ENCODE data around the gene EPAS1.

The EPAS1 gene

DNA sequence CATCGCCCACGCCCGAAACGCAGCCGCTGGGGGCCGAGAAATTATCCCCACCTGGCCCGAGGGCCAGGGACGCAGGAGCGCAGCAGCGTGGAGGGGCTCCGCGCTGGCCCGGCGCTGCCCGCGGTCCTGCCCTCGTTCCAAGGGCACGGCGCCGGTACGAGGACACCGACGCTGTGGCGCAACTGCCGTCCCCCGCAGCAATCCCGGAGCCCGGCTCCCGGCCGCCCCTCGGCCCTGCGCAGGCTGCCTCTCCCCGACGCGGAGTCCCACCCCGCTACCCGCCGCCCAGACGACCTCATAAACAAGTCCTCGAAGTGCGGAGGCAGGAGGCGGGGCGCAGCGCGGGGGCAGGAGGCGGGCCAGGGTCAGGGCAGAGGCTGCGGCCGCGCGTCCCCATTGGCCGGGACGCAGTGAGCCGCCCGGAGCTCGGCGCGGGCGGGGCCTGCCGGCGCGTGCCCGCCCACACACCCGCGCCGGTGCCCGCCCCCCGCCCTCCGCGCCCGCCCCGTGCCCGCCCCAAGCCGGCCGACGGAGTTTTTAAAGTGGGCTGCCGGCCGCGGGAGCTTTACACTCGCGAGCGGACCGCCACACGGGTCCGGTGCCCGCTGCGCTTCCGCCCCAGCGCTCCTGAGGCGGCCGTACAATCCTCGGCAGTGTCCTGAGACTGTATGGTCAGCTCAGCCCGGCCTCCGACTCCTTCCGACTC, at the start of gene EPAS1:
EPAS1 (plus strand) TSS at position 568 of the 706 bp plus-strand sequence. CDS start 505 bp downstream, outside the sequence.
- peak; percentile 74 for DNase-seq

DNA sequence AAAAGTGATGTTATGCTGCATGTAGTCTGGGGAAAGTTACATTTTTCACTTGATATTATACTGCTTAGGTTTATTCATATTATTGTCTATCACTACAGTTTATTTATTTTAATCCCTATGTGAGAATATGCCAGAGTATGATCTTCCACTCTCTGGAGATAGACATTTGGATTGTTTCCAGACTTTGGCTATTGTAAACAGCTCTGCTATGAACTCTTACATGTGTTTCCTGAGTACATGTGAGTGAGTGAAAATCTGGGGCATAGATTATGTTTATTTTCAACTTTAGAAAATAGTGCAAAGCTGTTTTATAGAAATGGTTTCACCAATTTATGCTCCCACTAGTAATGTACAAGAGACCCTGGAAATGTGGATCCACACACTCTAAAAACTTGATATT, 49.0 kb upstream of the EPAS1 start:
- no peak for DNase-seq

DNA sequence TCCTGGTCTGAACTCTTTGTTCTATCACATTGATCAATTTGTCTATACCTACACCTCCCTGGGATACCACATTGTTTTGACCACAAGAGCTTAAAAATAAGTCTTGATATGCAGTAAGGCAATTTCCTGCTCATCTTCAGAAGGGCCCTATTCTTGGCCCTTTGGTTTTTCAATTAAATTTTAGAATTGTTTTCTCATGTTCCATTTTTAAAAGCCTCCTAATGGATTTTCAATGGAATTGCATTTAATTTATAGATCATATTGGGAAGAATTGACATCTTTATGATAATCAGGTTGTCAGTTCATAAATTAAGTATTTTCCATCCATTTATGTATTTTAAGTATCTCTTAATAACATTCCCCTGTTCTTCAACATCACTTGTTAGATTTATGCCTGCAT, 47.6 kb upstream of the EPAS1 start:
- no peak for DNase-seq

DNA sequence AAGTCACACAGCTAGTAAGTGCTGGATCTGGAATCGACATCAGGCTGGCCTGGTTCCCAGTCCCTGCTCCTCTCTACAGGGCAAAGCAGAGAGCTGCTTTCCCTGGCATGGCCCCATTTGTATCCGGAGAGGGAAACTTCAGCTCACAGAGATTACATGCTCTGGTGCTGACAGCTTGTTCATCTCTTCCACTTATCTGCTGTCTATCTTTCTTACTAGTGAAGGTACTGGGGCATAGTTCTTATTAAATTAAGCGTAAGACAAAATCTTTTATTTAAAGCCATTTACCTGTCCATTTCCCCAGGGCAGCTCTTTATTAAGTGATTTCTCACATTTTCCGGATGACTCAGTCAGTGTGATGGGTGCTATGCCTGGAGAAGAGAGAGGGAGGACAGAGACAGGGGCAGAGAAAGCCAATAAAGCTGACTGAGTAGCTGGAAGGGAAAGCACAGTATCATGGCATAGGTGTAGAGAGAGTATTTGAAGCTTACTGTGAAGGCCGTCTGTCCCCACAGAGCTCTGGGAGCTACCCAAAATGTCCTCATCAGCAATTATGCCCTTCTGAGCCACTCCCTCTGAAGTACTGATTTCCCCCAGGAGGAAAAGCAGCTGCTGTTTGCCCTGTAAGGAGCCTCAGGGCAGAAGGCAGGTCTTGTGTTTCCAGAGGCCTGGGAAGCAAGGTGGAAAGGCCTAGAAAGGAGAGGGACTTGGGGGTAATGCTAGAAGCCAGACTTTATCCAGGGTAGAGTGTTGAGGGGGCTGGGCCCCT, 44.1 kb upstream of the EPAS1 start:
- no peak for DNase-seq

DNA sequence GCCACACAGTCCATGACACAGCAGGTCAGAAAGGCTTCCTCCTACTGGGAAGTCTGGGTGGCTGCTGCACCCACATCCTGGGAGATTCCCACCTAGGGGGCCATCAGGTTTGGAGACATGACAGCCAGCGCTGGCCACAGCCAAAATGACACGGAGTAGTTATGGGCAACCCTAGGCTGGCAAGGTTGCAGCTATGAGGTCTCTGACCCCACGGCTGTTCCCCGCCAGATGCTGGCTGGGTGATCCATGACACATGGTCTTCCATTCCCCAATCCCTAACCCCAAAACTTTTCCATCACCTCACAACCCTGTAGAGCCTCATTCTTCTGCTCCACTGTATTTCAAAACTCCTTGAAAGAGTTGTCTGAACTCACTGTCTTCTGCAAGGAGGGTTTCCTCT, 42.7 kb upstream of the EPAS1 start:
- DNase-seq, result no peak

DNA sequence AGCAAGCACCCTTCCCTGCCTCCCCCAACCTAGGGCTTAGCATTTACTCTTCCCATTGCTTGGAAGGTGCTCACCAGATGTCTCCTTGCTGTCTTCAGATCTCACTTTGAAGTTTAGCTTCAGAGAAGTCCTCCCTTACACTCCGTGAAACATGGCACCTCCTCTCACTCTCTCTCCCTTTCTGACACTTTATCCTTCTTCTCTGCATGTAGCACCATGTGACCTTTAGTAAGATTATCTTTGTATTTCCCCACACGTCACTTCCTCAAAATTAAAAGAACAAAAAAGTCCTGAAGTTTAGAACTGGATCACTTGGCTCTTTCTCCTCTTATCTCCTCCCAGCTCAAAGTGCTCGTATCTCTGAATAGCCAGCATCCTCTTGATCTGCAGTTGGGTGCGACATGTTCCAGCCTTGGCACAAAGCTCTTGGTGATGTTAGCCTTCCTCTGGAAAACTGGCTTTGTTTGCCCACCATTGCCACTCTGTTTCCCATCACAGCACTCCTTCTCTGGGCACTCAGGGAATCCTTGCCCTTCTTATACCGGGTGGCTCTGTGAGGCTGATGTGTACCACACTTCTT, 40.6 kb upstream of the EPAS1 start:
- no peak for DNase-seq

DNA sequence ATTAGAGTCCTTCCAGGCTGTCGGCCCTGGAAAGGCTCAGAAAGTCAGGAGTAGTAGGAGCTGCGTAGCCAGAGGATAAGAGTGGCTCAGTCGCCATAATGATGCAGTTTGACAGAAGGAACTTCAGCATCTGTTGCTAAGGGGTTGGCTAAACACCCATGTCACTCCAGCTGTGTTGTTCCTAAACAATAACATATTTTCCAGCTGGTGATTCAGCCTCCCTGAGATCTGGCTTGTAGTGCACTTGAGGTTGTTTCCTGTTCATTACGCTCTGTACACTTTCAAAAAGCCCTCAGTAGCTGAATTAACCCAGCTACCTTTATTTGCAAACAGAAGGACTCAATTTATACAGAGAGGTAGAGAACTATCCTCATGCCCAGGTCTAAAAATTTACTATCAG, 39.7 kb upstream of the EPAS1 start:
- no peak for DNase-seq

DNA sequence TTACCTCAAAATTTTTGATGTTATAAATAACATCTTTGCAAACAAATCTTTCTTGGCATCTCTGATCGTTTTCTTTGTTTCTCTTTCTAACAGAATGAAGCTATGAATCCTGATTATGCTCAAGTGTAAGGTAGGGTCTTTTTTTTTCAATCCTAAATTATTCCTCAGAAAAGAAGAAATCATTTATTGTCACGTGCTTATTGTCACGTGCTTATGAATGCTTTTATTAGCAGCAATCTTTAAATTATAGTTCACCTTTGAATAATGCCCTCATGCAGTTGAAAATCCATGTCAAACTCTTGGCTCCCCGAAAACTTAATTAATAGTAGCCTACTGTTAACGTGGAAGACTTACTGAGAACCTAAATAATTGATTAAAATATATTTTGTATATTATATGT, 39.2 kb upstream of the EPAS1 start:
- no peak for DNase-seq

DNA sequence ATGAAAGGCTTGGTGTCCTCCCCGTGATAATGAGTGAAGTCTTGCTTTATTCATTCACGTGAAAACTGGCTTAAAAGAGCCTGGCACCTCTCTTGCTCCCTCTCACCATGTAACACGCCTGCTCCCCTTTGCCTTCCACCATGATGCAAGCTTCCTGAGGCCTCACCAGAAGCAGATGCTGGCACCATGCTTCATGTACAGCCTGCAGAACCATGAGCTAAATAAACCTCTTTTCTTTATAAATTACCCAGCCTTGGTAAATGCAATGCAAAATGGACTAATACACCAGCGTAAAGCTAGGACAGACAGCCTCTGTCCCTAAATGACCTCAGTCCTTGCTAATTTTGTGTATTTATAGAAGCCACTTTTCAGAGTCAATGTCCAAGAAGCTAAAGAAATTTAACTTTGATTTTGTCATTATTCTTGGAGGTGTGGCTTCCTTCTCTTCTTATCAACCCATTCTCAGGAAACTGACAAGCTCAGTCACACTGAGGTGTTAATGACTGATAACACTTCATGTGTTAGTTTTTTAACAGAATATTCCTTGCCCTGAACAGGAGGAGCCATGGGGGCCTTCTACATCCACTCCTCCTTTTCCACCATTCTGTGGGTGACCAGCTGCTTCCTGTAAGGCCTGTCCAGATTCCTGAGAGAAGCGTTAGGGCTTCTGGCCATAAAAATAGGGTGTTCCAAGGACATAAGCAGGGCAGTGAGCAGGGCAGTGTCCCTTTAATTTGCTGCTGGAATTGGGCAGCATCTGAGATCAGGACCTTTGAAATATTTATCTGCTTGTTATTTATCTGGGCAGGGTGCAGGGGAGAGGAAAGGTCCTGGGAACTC, 38.0 kb upstream of the EPAS1 start:
- DNase-seq, result no peak

DNA sequence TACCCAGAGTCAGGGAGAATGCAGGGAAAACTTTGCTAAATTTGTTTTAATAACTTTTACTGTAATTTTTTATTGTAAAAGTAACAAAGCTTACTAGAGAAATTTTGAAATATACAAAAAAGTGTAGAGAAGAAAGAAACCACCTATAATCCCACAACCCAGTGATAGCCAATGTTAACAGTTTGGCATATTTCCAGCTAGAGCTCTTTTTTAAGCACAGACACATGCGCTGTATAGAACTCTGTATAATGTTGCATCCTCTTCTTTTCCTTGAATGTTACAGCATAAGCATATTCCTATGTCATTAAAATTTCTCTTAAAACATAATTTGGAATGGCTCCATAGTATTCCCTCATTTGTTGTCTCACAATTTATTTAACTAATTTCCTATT, 37.4 kb upstream of the EPAS1 start:
- no peak for DNase-seq

DNA sequence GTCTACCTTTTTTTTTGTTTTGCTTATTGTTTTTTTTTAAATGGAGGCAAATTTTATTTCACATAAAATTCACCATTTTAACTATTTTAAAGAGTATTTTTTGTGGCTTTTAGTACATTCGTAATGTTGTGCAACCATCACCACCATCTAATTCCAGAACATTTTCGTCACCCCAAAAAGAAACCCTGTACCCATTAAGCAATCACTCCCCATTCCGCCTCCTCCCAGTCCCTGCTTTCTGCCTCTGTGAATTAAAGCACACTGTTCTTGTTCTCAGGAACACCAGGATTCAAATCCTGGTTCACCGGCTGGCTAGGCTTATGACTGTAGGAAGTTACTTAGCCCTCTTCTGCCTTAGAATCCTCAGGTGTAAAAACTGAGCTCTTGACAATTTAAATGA, 36.9 kb upstream of the EPAS1 start:
- no peak for DNase-seq

DNA sequence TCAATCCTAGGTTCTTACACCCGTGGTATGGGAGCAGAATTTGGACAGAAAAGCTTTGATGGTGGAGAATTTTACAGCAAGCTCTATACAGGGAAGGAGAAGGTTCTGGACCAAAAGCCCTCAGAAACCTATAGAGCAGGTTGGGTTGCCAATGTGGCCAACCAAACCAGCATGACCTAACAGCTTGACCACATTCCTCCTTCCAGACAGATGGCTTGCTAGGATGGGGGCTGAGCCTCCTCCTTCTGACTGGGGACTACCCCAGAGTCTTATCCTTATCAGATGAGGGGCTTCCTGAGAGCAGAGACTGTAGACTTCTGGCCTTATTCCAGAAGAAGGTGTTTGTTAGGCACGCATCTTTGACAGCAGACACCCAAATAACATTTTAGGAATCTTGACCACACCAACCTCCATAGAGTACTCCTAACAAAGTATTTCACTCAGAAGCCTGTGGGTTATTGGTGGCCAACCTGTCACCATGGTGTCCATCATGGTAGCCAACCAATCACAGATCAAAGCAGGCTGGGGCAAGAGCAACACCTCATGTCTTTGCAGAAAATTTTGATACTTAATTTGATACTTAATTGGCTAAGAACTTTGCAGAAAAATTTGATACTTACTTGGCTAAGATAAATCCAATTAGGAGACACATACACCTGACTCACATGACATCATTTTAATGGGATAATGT, 34.8 kb upstream of the EPAS1 start:
- no peak for DNase-seq

DNA sequence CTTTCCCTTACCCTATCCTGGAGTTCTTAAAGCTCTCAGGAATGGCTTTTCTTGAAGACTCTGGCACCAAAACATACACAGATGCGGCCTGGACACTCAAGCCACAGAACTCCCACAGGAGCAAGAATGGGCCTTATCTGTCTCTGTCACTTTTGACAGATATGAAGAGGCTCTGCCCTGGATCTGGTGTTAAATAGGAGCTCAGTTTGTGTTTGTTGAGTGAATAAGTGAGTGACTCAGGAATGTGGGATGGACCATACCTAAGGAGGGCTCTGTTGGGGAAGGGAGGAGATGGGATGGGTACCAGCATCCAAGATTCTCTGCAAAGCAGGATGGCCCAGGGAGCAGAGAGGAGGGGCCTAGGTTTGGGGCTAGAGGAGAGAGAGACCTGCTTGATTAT, 33.9 kb upstream of the EPAS1 start:
- no peak for DNase-seq

DNA sequence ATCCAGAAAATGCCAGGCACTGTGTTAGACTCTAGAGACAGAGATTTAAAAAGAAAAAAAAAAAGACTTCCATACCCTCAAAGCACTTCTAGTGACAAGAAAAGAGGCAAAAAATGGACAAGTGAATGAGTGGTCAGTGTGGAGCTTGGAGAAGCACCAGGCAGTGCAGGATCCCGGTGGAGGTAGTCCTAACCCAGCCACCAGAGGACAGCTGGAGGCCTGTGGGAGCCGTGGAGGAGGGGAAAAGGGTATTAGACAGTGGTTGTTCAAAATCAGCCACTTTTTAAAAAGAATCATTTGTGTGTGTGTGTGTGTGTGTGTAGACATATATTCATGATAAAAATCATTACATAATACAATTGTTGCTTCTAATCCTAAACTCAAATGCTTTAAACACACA, 32.8 kb upstream of the EPAS1 start:
- DNase-seq, result no peak

DNA sequence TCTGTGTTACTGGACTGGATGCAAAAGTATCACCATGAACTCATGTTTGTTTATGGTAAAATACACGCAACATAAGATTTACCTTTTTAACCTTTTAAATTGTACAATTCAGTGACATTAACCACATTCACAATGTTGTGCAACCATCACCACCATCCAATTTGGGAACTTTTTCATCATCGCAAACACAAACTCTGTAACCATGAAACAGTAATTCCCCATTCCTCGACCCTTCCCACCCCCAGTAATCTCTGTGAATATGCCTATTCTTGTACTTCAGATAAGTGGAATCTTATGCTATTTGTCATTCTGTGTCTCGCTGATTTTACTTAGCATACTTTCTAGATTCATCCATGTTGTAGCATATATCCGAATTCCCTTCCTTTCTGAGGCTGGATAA, 31.1 kb upstream of the EPAS1 start:
- DNase-seq, result no peak

DNA sequence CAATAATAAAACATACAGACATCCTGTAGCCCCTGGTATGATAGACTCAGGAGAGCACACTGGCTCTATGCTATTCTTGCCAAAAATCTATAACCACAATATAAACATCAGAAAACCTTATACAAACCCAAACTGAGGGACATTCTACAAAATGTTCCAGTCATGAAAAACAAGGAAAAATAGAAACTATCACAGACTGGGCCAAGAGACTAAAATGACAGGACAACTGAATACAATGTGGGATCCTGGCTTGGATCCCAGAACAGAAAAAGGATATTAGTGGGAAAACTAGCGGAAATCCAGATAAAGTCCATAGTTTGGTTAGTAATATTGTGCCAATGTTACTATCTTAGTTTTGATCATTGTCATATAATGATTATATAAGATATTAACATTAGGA, 29.6 kb upstream of the EPAS1 start:
- no peak for DNase-seq

DNA sequence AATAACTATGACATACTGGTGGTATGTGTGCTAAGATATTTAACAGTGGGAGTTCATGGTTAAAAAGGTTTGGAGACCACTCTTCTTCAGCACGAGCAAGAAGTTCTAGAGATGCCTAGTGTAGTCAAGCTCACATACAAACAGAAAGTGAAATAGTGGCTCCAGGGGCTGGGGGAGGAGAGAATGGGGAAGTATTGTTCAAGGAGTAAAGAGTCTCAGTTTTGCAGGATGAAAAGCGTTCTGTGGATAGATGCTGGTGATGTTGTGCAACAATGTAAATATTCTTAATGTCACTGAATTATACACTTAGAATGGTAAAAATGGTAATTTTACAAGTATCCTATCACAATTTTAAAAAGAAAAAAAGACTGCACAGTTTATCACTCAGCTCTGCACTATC, 29.0 kb upstream of the EPAS1 start:
- DNase-seq, result no peak

DNA sequence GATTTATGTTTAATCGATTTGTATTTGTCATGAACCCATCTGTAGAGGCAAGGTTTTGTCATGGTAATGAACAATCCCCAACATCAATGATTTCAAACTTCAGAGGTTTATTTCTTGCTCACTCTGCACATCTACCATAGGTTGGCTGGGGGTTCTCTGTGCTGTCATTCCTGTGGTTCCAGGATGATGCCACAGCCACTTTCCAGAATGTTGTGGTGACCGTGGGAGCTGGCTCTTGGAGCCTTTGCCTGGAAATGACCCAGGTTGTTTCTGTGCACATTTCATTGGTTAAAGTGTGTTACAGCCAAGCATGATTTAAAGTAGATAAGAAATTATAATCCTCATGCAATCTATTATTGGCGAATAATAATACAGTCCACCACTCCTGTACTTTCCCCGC, 28.2 kb upstream of the EPAS1 start:
- DNase-seq, result no peak

DNA sequence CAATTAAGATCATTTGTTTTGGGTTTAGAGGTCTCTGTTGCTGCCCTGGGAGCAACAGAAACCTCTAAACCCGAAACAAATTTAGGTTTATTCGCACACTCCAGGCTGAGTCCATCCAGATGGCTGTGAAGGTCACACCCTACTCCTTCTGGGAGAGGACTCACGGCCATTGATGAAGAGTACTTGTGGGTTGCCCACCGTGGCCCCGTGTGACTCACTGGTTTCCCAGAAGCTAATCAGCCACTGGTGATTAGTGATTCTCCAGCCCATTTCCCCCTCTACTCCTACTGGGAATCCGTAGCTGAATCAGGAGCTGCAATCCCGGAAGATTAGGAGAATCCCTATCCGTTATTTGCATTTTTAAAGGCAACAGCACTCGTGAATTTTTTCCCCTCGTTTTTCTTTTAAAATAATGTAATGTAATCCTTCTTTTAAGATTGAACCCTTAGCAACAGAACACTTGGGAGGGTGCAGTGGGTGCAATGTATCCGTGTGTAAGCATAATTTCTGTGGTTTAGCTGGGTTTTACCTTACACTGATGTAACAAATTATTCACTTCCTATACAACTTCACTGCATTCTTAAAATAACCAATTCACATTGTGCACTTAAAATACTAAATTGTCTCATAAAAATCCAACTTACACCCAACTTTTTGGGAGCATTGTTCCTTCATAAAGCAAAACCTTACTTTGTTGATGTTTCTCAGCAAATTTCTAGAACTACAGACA, 27.5 kb upstream of the EPAS1 start:
- no peak for DNase-seq

DNA sequence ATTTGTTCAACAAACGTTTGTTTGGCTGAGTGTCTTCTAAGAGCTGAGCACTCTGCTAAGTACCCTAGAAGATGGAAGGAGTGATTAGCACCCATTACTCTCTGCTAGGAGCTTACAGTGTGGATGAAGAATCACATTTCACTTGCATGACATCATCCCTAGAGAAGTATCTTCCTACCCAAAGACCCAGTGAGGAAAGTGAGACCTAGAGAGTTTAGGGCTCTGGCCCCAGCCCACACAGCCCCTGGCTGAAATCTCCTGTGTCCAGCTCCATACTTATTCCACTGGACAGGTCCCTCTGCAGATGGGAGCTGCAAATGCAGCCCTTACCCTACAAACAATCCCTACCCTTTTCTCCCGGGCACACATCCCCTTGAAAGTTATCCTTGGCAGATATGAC, 26.8 kb upstream of the EPAS1 start:
- DNase-seq, result no peak

DNA sequence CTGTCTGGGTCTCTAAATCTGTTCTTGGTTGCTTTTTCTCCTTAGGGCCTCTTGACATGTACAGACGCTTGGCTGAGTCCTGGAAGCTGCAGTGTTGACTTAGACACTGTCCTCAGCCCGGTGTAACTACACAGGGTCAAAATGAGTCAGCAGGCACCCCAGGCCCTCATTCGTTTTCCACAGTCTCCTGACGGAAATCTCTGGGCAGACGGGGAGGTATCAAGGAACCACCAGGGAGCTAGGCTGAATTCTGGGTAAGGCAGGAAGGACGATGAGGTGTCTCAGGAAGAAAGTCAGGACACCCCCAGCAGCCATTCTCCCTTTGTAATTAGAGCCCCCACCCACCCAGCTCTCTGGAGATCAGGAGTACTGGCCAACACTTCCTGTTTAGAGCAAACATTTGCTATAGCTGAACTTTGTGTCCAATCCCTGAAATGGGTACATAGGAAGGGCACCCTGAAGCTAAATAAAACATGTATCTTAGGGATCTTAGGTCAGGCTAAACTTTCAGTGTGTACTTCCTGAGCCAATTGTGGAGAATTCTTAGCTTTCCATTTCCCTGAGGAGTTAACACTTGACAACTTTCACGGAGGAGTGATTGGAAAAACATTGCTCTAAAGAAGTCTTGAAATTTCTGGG, 23.9 kb upstream of the EPAS1 start:
- no peak for DNase-seq

DNA sequence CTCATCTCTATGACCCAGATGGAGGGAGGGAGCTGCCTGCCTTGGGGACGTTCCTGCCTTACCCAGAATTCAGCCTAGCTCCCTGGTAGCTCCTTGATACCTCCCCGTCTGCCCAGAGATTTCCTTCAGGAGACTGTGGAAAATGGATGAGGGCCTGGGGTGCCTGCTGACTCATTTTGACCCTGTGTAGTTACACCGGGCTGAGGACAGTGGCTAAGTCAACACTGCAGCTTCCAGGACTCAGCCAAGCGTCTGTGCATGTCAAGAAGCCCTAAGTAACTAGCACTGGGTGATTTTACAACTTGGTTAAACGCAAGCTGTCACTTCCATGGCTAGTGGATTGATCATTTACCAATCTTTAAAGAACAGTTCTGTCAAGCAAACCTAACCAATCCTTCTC, 23.3 kb upstream of the EPAS1 start:
- no peak for DNase-seq

Measured in activated naive CD4-positive, alpha-beta T cell treated with anti-CD3 and anti-CD28 coated beads, Interleukin-2, amount 50 U/mL, for 16 hours (primary cell).